SK-N-SH treated with all-trans-retinoic acid at 6 μM for 48 hours (cell line): ENCODE data around the gene NEGR1.

Experiments
- ATAC-seq: fragments of 200-7000 bp; cut with Tn5 transposase; 3 replicates; pipeline ENCODE4 v1.9.1; 2020; ENCODE audit warnings: mild to moderate bottlenecking, moderate library complexity
- ARNTL ChIP-seq: fragments of 450-650 bp; formaldehyde crosslinking; IDR thresholded peaks from 2 replicates; pipeline ENCODE4 v1.5.0; 2020; ENCODE audit warnings: low read depth, mild to moderate bottlenecking, moderate library complexity, borderline replicate concordance
- CSRNP3 ChIP-seq: fragments of 250-450 bp; sonication (Bioruptor Pico); IDR thresholded peaks from 2 replicates; pipeline ENCODE4 v1.5.1; 2021; ENCODE audit warnings: mild to moderate bottlenecking, moderate library complexity
- GLIS3 ChIP-seq: fragments of 250-450 bp; sonication (Bioruptor Pico); IDR thresholded peaks from 2 replicates; pipeline ENCODE4 v1.5.0; 2020; ENCODE audit warnings: mild to moderate bottlenecking, moderate library complexity
- ISL1 ChIP-seq: fragments of 250-450 bp; sonication (Bioruptor Pico); IDR thresholded peaks from 2 replicates; pipeline ENCODE4 v2.1.2; 2022; ENCODE audit warnings: mild to moderate bottlenecking, moderate library complexity
- OSR1 ChIP-seq: fragments of 250-450 bp; sonication (Bioruptor Pico); IDR thresholded peaks from 2 replicates; pipeline ENCODE4 v1.8.0; 2022; ENCODE audit warnings: moderate library complexity, mild to moderate bottlenecking, inconsistent platforms
- PPARA ChIP-seq: fragments of 250-450 bp; sonication (Bioruptor Pico); IDR thresholded peaks from 2 replicates; pipeline ENCODE4 v1.5.0; 2020; ENCODE audit warnings: mild to moderate bottlenecking, borderline replicate concordance
- RARB ChIP-seq: fragments of 250-450 bp; sonication (Bioruptor Pico); IDR thresholded peaks from 2 replicates; pipeline ENCODE4 v1.8.0; 2021; ENCODE audit warnings: mild to moderate bottlenecking, moderate library complexity
- SNAI2 ChIP-seq: fragments of 250-450 bp; sonication (Bioruptor Pico); IDR thresholded peaks from 2 replicates; pipeline ENCODE4 v1.5.0; 2020; ENCODE audit warnings: mild to moderate bottlenecking, moderate library complexity
- TCF4 ChIP-seq: fragments of 250-450 bp; sonication (Bioruptor Pico); IDR thresholded peaks from 2 replicates; pipeline ENCODE4 v1.8.0; 2021; ENCODE audit warnings: mild to moderate bottlenecking, moderate library complexity, borderline replicate concordance
- TOX ChIP-seq: fragments of 250-450 bp; sonication (Bioruptor Pico); IDR thresholded peaks from 2 replicates; pipeline ENCODE4 v1.8.0; 2021; ENCODE audit warnings: mild to moderate bottlenecking, moderate library complexity, borderline replicate concordance
- TSHZ2 ChIP-seq: fragments of 250-450 bp; sonication (Bioruptor Pico); IDR thresholded peaks from 2 replicates; pipeline ENCODE4 v1.5.0; 2020; ENCODE audit warnings: mild to moderate bottlenecking, moderate library complexity
- ZC3H10 ChIP-seq: fragments of 250-450 bp; sonication (Bioruptor Pico); IDR thresholded peaks from 2 replicates; pipeline ENCODE4 v1.5.1; 2021; ENCODE audit warnings: mild to moderate bottlenecking, moderate library complexity
- ZFP3 ChIP-seq: fragments of 250-450 bp; sonication (Bioruptor Pico); IDR thresholded peaks from 2 replicates; pipeline ENCODE4 v1.5.0; 2020; ENCODE audit warnings: mild to moderate bottlenecking, moderate library complexity
- ZFP30 ChIP-seq: fragments of 450-650 bp; formaldehyde crosslinking; IDR thresholded peaks from 2 replicates; pipeline ENCODE4 v1.5.0; 2022; ENCODE audit warnings: mild to moderate bottlenecking, moderate library complexity
- ZNF565 ChIP-seq: fragments of 450-650 bp; formaldehyde crosslinking; conservative IDR thresholded peaks from 2 replicates; pipeline ENCODE4 v1.5.0; 2020; ENCODE audit warnings: low read depth, mild to moderate bottlenecking, moderate library complexity
- ZNF70 ChIP-seq: fragments of 450-650 bp; formaldehyde crosslinking; IDR thresholded peaks from 2 replicates; pipeline ENCODE4 v1.5.0; 2020; ENCODE audit warnings: mild to moderate bottlenecking, moderate library complexity
- ZNF8 ChIP-seq: fragments of 450-650 bp; formaldehyde crosslinking; IDR thresholded peaks from 2 replicates; pipeline ENCODE4 v1.5.0; 2020; ENCODE audit warnings: mild to moderate bottlenecking, moderate library complexity
- TF ChIP-seq, protein P1 (sequence below): fragments of 250-450 bp; sonication (Bioruptor Pico); IDR thresholded peaks from 2 replicates; pipeline ENCODE4 v1.8.0; 2021; ENCODE audit warnings: low read depth, mild to moderate bottlenecking, moderate library complexity, borderline replicate concordance
- TF ChIP-seq, protein P2 (sequence below): fragments of 250-450 bp; sonication (Bioruptor Pico); IDR thresholded peaks from 2 replicates; pipeline ENCODE4 v1.5.1; 2020; ENCODE audit warnings: low read depth, mild to moderate bottlenecking, moderate library complexity

Gene NEGR1

GRCh38 chr1:71464016-71464415 lies 818.3 kb downstream of the NEGR1 start:
- ATAC-seq: peak; percentile 61

GRCh38 chr1:71463144-71463543 lies 819.2 kb downstream of the NEGR1 start:
- no peak for TF ChIP-seq TCF4 (CRISPR knock-in tag)
- no peak for TF ChIP-seq ZFP3
- peak; percentile 74 for TF ChIP-seq ISL1 (CRISPR knock-in tag)
- no peak for TF ChIP-seq CSRNP3 (CRISPR knock-in tag)
- peak; percentile 64 for ATAC-seq

More at GRCh38 chr1:71464016-71464415, 818.3 kb downstream of the NEGR1 start:
- peak; percentile 27 for TF ChIP-seq ISL1 (CRISPR knock-in tag)
- TF ChIP-seq, protein P1, sequence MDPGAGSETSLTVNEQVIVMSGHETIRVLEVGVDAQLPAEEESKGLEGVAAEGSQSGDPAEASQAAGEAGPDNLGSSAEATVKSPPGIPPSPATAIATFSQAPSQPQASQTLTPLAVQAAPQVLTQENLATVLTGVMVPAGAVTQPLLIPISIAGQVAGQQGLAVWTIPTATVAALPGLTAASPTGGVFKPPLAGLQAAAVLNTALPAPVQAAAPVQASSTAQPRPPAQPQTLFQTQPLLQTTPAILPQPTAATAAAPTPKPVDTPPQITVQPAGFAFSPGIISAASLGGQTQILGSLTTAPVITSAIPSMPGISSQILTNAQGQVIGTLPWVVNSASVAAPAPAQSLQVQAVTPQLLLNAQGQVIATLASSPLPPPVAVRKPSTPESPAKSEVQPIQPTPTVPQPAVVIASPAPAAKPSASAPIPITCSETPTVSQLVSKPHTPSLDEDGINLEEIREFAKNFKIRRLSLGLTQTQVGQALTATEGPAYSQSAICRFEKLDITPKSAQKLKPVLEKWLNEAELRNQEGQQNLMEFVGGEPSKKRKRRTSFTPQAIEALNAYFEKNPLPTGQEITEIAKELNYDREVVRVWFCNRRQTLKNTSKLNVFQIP: no peak

GRCh38 chr1:71462247-71462646 lies 820.1 kb downstream of the NEGR1 start:
- ATAC-seq: no peak
- TF ChIP-seq TCF4 (CRISPR knock-in tag) (no peak), TSHZ2 (CRISPR knock-in tag) (no peak), ZFP30 (CRISPR knock-in tag) (no peak), ZNF8 (no peak), ZFP3 (no peak), ZNF70 (CRISPR knock-in tag) (no peak), CSRNP3 (CRISPR knock-in tag) (no peak), PPARA (CRISPR knock-in tag) (no peak), GLIS3 (no peak)
- TF ChIP-seq, protein P2, sequence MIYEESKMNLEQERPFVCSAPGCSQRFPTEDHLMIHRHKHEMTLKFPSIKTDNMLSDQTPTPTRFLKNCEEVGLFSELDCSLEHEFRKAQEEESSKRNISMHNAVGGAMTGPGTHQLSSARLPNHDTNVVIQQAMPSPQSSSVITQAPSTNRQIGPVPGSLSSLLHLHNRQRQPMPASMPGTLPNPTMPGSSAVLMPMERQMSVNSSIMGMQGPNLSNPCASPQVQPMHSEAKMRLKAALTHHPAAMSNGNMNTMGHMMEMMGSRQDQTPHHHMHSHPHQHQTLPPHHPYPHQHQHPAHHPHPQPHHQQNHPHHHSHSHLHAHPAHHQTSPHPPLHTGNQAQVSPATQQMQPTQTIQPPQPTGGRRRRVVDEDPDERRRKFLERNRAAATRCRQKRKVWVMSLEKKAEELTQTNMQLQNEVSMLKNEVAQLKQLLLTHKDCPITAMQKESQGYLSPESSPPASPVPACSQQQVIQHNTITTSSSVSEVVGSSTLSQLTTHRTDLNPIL (CRISPR knock-in tag): no peak

GRCh38 chr1:71461416-71461815 lies 820.9 kb downstream of the NEGR1 start:
- ATAC-seq: no peak
- no peak for TF ChIP-seq SNAI2 (CRISPR knock-in tag)
- no peak for TF ChIP-seq ZNF565 (CRISPR knock-in tag)
- TF ChIP-seq TOX (CRISPR knock-in tag): no peak

- ATAC-seq: no peak
- TF ChIP-seq RARB (CRISPR knock-in tag) (no peak), ISL1 (CRISPR knock-in tag) (no peak), ZNF70 (CRISPR knock-in tag) (no peak), TSHZ2 (CRISPR knock-in tag) (no peak), PPARA (CRISPR knock-in tag) (no peak), ZC3H10 (CRISPR knock-in tag) (no peak), ZFP3 (no peak), GLIS3 (no peak), ZNF565 (CRISPR knock-in tag) (no peak), ARNTL (CRISPR knock-in tag) (no peak), OSR1 (CRISPR knock-in tag) (no peak)
- TF ChIP-seq, protein P2 (CRISPR knock-in tag): no peak
- TF ChIP-seq, protein P1: no peak
These were observed 833.9 kb downstream of the NEGR1 start for GRCh38 chr1:71448444-71448843.
